Measurements from ENCODE around the gene OSBPL5.

Gene OSBPL5

GRCh38 chr11:3096909-3097530, 68.1 kb downstream of the OSBPL5 start:
- no peak for DNase-seq

GRCh38 chr11:3095712-3096361, 69.3 kb downstream of the OSBPL5 start:
- no peak for DNase-seq

- no peak for DNase-seq
Observed at GRCh38 chr11:3094223-3094824, 70.8 kb downstream of the OSBPL5 start.

DNA sequence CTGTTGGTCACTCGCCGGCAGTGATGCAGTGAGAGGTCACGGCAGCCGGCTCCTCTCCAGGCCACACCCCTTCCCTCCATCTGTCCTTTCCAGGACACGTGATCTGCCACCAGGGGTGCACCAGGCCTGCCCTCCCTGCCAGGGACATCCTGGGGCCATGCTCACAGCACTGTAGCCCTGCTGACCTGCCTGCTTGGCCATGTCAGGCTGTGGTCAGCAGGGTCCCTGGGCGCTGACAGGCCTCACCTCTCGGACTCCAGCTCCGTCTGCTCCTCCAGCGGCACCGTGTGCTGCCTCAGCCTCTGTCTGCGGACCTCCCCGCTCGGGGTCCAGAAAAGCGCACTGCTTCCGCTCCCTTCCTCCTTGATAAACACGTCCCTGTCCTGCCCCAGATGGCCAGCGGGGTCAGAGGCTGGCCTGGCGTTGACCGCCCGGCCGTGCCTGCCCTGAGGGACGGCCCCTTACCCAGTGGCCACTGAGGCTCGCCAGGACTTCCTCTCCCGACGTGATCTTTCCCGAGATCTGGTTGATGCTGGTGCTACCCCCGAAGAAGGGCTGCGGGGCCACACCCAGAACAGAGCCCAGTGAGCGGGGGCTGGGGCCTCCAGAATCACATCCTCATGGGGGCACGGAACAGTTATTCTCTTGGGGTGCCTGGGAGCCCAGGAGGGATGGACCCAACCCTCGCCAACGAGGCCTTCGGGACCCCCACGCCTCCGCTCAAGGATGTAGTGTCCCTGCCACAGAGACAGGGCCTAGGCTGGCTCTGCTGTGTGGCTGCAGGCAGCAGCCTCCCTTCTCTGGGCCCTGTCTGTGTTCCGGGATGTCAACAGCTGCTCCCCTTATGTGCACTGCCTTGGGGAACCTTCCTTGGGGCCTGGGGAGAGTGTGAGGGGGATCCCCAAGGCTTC, 71.6 kb downstream of the OSBPL5 start:
- no peak for DNase-seq

GRCh38 chr11:3092603-3093141, 72.4 kb downstream of the OSBPL5 start:
- DNase-seq = no peak

GRCh38 chr11:3091846-3092602, 73.1 kb downstream of the OSBPL5 start:
- DNase-seq = peak; percentile 61

- DNase-seq = no peak
Observed at GRCh38 chr11:3091081-3091845, 73.8 kb downstream of the OSBPL5 start.

DNA sequence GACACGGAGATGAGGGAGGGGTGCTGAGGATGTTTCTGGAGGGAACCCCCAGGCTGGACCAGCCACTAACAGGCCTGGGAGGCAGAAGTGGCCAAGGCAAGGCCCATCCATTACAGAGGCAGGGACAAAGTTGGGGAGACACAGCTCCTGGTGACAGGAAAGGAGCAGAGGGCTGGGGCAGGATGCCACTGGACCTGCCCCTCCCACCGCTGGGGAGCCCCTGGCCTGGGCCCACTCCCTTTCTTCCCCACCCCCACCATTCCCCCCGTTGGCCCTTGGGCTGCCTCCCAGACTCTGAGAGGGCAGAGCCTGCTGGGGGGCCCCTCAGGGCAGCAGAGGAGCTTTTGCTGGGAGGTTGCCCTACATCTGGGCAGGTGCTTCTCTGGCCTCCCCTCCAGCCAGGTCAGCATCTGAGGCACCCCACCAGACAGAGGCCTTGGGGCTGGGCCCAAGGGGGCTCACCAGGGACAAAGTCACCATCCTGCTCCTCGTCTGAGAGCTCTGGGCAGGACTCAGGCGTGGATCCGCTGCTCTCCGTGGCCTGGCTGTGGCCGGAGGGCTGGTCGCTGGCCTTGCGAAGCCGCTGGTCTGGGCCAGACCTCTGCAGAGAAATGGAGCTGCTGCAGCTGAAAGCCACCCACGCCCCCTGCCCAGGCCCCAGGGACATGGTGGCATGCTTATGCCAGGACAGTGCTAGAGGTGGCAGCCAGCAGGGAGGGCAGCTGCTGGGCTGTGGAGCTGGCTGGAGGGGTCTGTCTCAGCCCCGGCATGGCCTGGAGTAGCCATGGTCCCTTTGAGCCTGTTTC, 74.8 kb downstream of the OSBPL5 start:
- DNase-seq = no peak

DNA sequence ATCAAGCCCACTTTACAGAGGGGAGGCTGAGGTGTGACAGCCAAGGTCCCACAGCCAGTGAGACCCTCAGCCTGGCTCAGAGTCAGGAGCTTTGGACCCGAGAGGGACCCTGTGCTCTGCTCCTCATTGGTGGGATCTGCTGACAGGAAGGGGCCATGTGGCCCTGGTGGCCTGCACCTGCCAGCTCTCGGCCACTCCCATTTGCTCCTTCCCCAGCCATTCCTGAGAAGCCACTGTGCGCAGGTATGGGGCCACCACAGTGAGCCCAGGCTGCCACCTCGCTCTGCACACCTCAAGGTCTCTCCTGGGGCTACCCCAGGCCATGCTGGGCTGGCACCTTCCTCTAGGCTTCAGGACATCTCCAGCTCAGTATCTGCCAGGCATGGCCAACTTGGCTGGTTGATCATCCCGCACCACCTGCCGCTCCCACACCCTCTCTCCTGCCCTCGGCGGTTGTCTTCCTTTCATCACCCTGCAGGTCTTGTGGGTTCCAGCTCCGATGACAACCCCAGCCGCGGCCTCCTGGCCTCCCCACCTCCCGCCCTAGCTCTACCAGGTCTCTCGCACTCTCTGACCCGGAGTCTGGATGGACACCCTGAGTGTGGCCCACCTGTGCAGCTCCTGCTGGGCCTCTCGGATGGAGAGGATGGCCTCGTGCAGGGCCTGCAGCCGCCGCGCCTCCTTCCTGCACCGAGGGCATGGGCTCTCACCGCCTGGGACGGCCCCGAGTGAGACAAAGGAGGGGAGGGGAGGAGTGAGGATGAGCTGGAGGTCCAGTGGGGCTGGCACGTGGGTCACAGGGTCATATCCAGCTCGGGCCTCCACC, 75.7 kb downstream of the OSBPL5 start:
- DNase-seq = no peak

DNA sequence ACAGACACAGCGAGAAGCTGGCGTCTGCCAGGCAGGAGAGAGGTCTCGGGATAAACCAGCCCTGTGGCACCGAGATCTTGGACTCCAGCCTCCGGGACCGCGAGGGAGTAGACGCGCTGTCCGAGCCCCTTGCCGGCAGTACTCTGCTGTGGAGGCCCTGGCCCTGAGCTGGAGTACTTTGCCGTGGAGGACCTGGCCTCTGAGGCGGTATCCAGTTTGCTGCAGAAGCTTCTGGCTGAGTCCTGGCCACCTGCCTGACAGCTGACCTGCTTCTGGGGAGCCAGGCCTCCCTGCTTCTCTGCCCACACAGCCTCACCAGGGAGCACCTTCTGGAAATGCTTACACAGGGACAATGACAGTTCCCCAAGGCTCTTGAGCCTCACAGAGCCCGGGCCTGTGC, 76.3 kb downstream of the OSBPL5 start:
- DNase-seq = no peak

- DNase-seq = peak in 1 of 2 experiments; percentile 11
Observed at GRCh38 chr11:3087821-3088800, 77.0 kb downstream of the OSBPL5 start.

DNA sequence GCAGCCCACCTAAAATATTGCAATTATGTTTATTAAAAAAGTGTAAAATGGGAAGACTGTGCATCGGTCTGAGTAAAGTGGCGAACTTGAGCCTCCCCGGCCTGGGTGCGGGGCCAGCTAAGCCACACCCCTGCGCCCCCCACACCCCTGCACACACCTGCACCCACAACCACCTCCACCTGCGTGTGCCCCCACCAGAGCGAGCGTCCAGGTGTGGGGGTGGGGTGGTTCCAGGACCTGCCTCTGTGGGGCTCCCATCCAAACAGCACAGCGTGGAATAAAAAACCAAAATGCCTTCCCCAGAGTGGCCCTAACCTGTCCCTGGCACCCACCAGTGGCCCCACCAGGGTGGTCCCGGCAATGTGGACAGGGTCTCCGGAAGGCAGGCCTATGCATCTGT, 77.7 kb downstream of the OSBPL5 start:
- no peak for DNase-seq

- DNase-seq = no peak
Observed at GRCh38 chr11:3086671-3087150, 78.4 kb downstream of the OSBPL5 start.

DNA sequence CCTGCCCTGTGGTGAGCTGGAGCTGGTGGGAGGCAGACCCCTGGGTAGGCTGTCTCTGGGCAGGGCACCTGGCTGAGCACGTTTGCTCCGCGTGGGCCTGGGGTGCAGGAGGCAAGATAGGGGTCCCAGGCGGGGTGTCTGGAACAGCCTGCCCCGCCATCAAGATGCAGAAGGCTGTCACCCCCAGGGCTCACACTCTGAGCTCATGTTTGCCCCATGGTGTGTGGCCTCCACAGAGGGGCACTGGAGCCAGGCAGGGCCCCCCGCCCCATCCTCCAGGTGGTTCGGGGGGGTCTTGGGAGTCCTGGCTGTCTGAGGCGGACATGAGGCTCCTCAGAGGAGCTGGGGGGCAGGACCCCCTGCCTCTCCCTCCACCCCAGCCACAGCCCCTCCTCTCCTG, 79.0 kb downstream of the OSBPL5 start:
- no peak for DNase-seq

GRCh38 chr11:3085052-3085451, 80.1 kb downstream of the OSBPL5 start:
- no peak for DNase-seq

GRCh38 chr11:3083321-3083720, 81.8 kb downstream of the OSBPL5 start:
- DNase-seq = no peak

GRCh38 chr11:3081386-3081751, 83.7 kb downstream of the OSBPL5 start:
- no peak for DNase-seq

DNA sequence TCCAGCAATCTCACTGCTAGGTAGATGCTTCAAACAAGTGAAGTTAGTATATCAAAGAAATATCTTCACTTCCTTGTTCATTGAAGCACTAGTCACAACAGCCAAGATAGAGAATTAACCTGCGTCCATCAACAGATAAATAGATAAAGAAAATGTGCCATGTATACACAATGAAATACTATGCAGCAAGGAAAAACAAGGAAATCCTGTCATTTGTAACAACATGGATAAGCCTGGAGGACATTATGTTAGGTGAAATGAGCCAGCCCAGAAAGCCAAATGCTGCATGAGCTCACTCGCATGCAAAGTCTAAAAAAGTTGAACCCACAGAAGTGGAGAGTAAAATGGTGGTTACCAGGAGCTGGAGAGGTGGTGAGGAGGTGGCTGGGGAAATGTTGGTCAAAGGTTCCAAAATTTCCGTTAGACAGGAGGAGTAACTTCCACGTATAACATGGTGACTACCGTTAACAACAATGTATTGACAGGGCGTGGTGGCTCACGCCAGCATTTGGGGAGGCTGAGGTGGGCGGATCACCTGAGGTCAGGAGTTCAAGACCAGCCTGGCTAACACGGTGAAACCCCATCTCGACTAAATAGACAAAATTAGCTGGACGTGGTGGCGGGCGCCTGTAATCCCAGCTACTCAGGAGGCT, 84.3 kb downstream of the OSBPL5 start:
- DNase-seq = no peak
